Gastroesophageal sphincter (tissue), 4 donors: ENCODE measurements around the gene GRIK3. TPM values are rescaled to one million over a fixed set of nuclear protein-coding genes. Genes with fewer than 3 reads are reported as not detected.

Experiments
- ATAC-seq: fragments of 150-250 bp; one replicate; pipeline ENCODE4 v1.9.1; 2016; ENCODE audit warnings: mild to moderate bottlenecking, moderate library complexity
- H3K27ac ChIP-seq, 4 donors: fragments of 200-600 bp; sonication (generic) in 3 of 4; 1 replicate in 3 of 4; 2 replicates in 1 of 4; pipeline ENCODE4 v1.5.1; 2016 to 2019
- H3K27me3 ChIP-seq: fragments of 200-600 bp; sonication (generic); one replicate; pipeline ENCODE4 v1.5.1; 2019
- H3K36me3 ChIP-seq, 2 donors: fragments of 200-600 bp; sonication (generic); one replicate each; pipeline ENCODE4 v1.5.1; 2019; ENCODE audit warnings: control low read depth in 1 of 2
- H3K4me1 ChIP-seq, 3 donors: fragments of 200-600 bp; sonication (generic); 1 replicate in 2 of 3; 2 replicates in 1 of 3; pipeline ENCODE4 v1.5.1; 2016 to 2019; ENCODE audit warnings: control low read depth in 2 of 3
- H3K4me3 ChIP-seq, 2 donors: fragments of 200-600 bp; sonication (generic); one replicate each; pipeline ENCODE4 v1.5.1; 2019; ENCODE audit warnings: mild to moderate bottlenecking in 1 of 2, moderate library complexity in 1 of 2
- H3K9me3 ChIP-seq, 3 donors: fragments of 200-600 bp; sonication (generic); one replicate each; pipeline ENCODE4 v1.5.1; 2017 to 2019; ENCODE audit warnings: control low read depth in 2 of 3
- EP300 ChIP-seq: sonication (generic); formaldehyde crosslinking; IDR thresholded peaks from one replicate; pipeline ENCODE4 v1.6.1; 2017; ENCODE audit warnings: antibody characterized with exemption, mild to moderate bottlenecking
- POLR2A ChIP-seq, 2 donors: fragments of 450-650 bp; IDR thresholded peaks; one replicate each; pipeline ENCODE4 v1.6.1; 2017; ENCODE audit warnings: antibody characterized with exemption in 2 of 2, mild to moderate bottlenecking in 2 of 2, moderate library complexity in 1 of 2
- POLR2AphosphoS5 ChIP-seq: sonication (generic); formaldehyde crosslinking; IDR thresholded peaks from one replicate; pipeline ENCODE4 v1.6.1; 2017; ENCODE audit warnings: antibody characterized with exemption
- WGBS, 2 donors: methylation state at CpG; one replicate each; pipeline ENCODE4 v1.1.5; 2018; ENCODE audit warnings: low coverage in 1 of 2; 5-methylcytosine and 5-hydroxymethylcytosine counted together
- total RNA-seq, 4 donors: library from RNA; depleted of rRNA; stranded (reverse); fragments of >200 nt; gene quantifications; one replicate each; pipeline ENCODE4 v1.1.0, GENCODE V29; 2016
- TF ChIP-seq, protein P1 (sequence below), 4 experiments: fragments of 200-600 bp in 2 of 4; fragments of 450-650 bp in 2 of 4; sonication (generic) in 1 of 4; IDR thresholded peaks; one replicate each; pipeline ENCODE4 v1.5.1; 2017 to 2019; ENCODE audit warnings: antibody characterized with exemption in 4 of 4, mild to moderate bottlenecking in 2 of 4, moderate library complexity in 2 of 4

Gene GRIK3
- total RNA-seq, 4 donors from 2014 or later: 3.1 to 7.8 (median 5.0) TPM

DNA sequence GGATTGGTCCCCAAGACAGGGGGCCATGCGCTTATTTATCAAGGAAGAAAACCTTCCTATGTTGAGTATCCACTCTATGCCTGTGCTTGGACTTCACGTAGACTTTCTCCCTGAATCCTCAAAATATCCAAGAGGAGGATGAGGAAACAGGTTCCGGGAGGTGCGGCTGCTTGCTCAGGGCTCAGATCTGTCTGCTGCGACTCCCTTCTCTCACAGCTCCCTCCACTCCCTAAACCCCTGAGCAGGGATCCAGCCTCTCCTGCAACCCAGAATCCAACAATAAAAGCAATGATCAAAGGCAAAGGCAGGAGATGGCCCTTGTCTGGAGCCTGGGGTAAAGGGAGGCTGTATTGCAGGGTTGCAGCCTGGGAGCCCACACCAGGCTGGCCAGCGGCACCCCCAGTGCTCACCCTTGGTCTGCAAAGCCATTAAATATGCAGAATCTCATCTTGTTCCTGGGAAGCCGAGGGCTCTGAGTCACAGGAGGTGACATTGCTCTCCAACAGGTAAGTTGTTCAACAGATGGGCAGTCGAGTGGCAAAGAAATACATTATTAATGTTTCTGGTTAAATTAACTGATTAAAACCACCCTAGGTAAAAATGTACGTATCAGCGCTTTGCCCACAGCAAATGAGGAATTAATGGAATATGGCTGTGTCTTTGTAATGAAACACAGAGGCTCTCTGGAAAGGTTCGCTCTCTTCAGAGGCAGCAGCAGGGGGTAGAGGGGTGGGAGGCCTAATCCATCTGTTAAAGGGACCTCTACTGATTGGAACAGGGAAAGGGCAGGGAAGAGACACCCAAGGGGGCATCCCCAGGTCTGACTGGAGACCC is 111.5 kb downstream of the GRIK3 start:
- Histone ChIP-seq H3K27ac (no peak overlapping the region), H3K36me3 (no peaks in the 10 kb centered on the region), H3K27me3 (peaks cover 75% of the 10 kb centered on the region), H3K4me1 (no peaks in the 10 kb centered on the region), H3K4me3 (no peak overlapping the region), H3K9me3 (no peaks in the 10 kb centered on the region)
- no peak for TF ChIP-seq POLR2A (IDR thresholded peaks at IDR 0.05)
- TF ChIP-seq, protein P1, sequence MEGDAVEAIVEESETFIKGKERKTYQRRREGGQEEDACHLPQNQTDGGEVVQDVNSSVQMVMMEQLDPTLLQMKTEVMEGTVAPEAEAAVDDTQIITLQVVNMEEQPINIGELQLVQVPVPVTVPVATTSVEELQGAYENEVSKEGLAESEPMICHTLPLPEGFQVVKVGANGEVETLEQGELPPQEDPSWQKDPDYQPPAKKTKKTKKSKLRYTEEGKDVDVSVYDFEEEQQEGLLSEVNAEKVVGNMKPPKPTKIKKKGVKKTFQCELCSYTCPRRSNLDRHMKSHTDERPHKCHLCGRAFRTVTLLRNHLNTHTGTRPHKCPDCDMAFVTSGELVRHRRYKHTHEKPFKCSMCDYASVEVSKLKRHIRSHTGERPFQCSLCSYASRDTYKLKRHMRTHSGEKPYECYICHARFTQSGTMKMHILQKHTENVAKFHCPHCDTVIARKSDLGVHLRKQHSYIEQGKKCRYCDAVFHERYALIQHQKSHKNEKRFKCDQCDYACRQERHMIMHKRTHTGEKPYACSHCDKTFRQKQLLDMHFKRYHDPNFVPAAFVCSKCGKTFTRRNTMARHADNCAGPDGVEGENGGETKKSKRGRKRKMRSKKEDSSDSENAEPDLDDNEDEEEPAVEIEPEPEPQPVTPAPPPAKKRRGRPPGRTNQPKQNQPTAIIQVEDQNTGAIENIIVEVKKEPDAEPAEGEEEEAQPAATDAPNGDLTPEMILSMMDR (IDR thresholded peaks at IDR 0.05): no peak
- no peak for TF ChIP-seq POLR2AphosphoS5
- no peak for TF ChIP-seq EP300
- WGBS, 2 donors: 28 to 50% methylated on average over 4 to 9 of the region's 11 CpGs
- no peak for ATAC-seq

DNA sequence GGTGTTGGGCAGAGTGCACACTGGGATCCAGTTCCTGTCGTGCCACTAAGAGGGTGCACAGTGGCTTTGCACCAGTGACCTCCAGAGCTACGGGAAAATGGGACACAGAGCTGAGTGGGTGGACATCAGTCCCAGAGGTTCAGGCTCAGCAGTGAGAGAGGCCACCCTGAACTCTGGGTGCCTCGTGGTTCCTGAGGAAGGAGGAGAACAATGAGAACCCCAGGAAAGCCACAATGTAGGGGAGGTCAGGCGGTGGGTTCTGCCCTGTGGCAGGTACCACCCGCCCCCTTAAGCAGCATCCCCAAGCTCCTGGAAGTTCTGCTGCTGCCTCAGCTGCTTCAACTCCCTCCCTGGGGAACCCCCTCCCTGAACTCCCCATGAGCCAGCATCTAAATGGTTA is 112.2 kb downstream of the GRIK3 start:
- Histone ChIP-seq H3K27ac (no peak overlapping the region), H3K4me3 (no peak overlapping the region), H3K27me3 (peaks cover 77% of the 10 kb centered on the region), H3K36me3 (no peaks in the 10 kb centered on the region), H3K9me3 (no peaks in the 10 kb centered on the region), H3K4me1 (no peaks in the 10 kb centered on the region)
- ATAC-seq: no peak
- no peak for TF ChIP-seq POLR2AphosphoS5
- WGBS, 2 donors: 50 to 80% methylated on average over 2 to 3 of the region's 5 CpGs

DNA sequence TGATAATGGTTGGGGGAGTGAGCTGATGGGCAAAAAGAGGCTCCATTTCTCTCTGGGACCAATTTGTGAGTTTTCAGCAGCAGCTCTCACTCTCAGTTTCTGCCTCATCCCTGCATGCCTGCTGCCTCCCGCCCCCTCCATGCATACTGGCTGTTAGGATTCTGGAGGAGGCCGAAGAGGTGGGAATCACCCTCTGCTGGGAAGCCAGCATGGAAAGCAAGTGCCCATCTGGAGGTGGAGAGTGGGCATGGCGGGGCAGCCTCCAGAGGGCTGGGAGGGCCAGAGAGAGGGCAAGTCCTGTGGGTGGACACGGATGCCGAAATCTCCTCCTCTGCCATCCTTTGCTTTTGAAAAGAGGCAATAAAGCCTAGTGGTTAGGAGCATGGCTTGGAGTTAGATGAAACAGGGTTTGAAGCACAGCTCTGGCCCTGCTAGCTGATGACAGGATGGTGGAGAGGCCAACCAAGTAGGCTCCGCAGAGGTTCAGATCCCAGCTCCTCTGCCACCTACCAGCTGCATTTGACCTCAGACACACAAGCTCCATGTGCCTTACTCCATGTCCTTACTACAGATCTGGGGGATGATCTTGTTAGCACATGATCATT is 113.4 kb downstream of the GRIK3 start:
- TF ChIP-seq EP300: no peak
- no peak for TF ChIP-seq POLR2AphosphoS5
- TF ChIP-seq POLR2A (IDR thresholded peaks at IDR 0.05): no peak
- TF ChIP-seq, protein P1 (IDR thresholded peaks at IDR 0.05): no peak
- H3K4me3 ChIP-seq: no peak overlapping the region
- WGBS, 2 donors: 80 to 100% methylated on average over 1 of the region's 6 CpGs
- no peak overlapping the region for H3K27ac ChIP-seq
- H3K9me3 ChIP-seq: no peaks in the 10 kb centered on the region
- H3K36me3 ChIP-seq: no peaks in the 10 kb centered on the region
- no peak for ATAC-seq
- H3K27me3 ChIP-seq: peaks cover 74% of the 10 kb centered on the region
- H3K4me1 ChIP-seq: no peaks in the 10 kb centered on the region

DNA sequence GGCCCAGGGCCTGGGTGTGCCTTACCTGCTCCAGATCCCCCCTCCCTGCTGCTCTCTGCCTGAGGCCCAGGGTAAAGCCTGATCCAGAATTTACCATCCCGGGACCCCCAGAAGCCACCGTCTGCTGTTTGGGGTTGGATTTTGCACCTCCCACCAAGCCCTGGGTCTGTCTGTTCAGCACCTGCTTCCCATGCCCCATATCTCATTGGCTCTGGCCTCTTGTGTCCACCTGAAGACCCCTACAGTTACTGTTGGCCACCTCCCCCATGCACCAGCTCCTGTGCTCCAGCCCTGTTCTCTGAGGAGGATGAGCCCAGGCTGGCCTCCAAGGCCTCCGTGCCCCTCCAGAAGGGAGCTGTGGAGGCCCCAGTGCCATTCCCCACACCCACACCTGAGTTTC is 113.9 kb downstream of the GRIK3 start:
- Histone ChIP-seq H3K27ac (no peak overlapping the region), H3K27me3 (peaks cover 75% of the 10 kb centered on the region), H3K9me3 (peaks cover 0 to 2% (median 0%) of the 10 kb centered on the region in 3 donors), H3K36me3 (no peaks in the 10 kb centered on the region), H3K4me3 (no peak overlapping the region), H3K4me1 (no peaks in the 10 kb centered on the region)
- ATAC-seq: no peak
- no CpG with 5 or more reads among the region's 3 CpGs for WGBS, 2 donors
- TF ChIP-seq, protein P1 (IDR thresholded peaks at IDR 0.05): no peak
- no peak for TF ChIP-seq EP300
- no peak for TF ChIP-seq POLR2A (IDR thresholded peaks at IDR 0.05)
- TF ChIP-seq POLR2AphosphoS5: no peak

DNA sequence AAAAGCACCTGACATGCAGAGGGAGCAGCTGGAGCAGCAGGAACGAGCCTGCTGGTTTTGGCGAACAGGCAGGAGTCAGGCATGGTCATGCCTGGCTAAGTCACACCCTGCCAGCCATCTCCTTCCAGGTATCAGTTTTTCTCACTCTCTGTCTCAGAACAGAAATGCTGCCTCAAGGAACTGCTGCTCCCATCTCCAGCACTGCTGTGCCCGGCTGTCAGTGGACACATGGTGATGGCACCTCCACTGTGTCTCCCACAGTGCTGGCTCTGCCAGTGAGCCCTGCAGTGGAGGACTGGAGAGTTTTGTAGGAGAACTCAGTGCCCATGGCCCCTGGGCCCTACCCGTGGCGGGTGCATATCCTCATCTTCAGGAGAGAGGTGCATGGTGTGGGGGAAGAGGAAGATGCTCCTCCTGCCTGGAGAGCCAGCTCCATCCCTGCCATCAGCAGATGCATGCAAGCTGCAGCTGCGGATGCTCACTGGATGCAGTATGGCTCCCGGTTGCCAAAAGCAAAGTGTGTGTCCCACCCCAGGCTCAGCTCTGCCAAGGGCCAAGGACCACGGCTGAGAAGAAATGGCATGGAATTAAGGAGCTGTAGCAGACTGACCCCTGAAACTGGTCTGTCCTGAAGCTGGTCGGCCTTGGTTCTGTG is 114.7 kb downstream of the GRIK3 start:
- H3K4me1 ChIP-seq: no peaks in the 10 kb centered on the region
- H3K27me3 ChIP-seq: peaks cover 80% of the 10 kb centered on the region
- 62% methylated on average over 4 of the region's 9 CpGs; no CpG with 5 or more reads in 1 of the 2 donors for WGBS, 2 donors
- no peak overlapping the region for H3K4me3 ChIP-seq
- no peaks in the 10 kb centered on the region for H3K36me3 ChIP-seq
- TF ChIP-seq EP300 (no peak), POLR2AphosphoS5 (no peak), POLR2A (IDR thresholded peaks at IDR 0.05) (no peak)
- TF ChIP-seq, protein P1 (IDR thresholded peaks at IDR 0.05): no peak
- H3K9me3 ChIP-seq: peaks cover 0 to 4% (median 0%) of the 10 kb centered on the region in 3 donors
- no peak overlapping the region for H3K27ac ChIP-seq
- ATAC-seq: no peak
